HUES6 (cell line): ENCODE measurements around the gene TMEM237.
"Not testable (repeated sequence)": the region's sequence is repeated elsewhere in the genome, so short reads cannot be mapped to it uniquely, and the experiment has no call there.

ENCODE experiments used
- H3K27ac ChIP-seq: 2 replicates; pipeline ENCODE4 v1.7.0; 2013; ENCODE audit warnings: low read depth, mild to moderate bottlenecking, low read length, inconsistent platforms
- H3K27me3 ChIP-seq: 2 replicates; pipeline ENCODE4 v1.6.1; 2013; ENCODE audit warnings: low read length; ENCODE audit not compliant: control insufficient read depth, insufficient read depth
- H3K36me3 ChIP-seq: 2 replicates; pipeline ENCODE4 v1.6.1; 2013; ENCODE audit warnings: low read length; ENCODE audit not compliant: control insufficient read depth, insufficient read depth
- H3K4me1 ChIP-seq: 2 replicates; pipeline ENCODE4 v1.6.1; 2013; ENCODE audit warnings: low read length; ENCODE audit not compliant: control insufficient read depth, insufficient read depth
- H3K4me3 ChIP-seq: 2 replicates; pipeline ENCODE4 v1.5.1; 2013; ENCODE audit warnings: low read depth, low read length
- H3K9ac ChIP-seq: one replicate; pipeline ENCODE4 v1.6.1; 2013; ENCODE audit warnings: mild to moderate bottlenecking, low read length
- H3K9me3 ChIP-seq: 2 replicates; pipeline ENCODE4 v1.6.1; 2013; ENCODE audit warnings: low read depth, low read length; ENCODE audit not compliant: control insufficient read depth, insufficient read depth

The TMEM237 gene, protein sequence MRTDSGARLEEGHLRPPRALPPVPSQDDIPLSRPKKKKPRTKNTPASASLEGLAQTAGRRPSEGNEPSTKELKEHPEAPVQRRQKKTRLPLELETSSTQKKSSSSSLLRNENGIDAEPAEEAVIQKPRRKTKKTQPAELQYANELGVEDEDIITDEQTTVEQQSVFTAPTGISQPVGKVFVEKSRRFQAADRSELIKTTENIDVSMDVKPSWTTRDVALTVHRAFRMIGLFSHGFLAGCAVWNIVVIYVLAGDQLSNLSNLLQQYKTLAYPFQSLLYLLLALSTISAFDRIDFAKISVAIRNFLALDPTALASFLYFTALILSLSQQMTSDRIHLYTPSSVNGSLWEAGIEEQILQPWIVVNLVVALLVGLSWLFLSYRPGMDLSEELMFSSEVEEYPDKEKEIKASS

DNA sequence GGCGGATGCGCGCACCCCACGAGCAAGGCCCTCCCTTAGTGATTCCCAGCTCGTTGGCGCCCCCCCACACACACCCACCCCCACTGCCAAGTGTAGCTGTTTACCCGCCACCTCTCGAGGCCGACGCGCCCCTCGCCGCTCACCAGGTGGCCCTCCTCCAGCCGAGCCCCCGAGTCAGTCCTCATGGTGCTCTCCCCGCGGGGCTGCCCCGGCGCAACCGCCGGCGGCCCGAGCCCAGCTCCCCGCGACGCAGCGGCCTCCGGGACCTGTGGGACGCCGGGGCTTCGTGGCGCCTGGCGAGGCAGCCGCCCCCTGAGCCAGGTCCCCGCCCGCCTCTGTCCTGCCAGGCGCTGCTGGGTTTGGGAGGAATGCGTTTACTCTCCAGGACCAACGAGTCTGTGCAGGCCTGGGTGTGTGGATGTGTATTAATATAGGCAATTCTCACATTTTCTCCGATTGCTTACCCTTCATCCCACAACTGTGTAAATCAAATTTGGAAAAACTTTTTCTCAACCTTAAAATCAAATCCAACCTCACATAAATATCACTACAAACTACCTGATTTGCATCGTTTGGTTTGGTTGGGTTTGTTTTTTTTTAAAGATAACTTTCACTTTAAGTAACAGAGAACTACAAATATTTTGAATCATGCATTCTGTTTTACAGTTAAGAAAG, at the start of gene TMEM237:
Gene TMEM237 (minus strand): TSS at position 288 of the 675 bp plus-strand sequence. CDS start 103 bp downstream, at position 185.
- Histone ChIP-seq H3K36me3 (peaks cover 10% of the 10 kb centered on the region), H3K4me1 (peaks cover 7% of the 10 kb centered on the region), H3K27ac (peak within 1 kb of the TSS; percentile 71; the same call in 1 of the 2 replicates), H3K27me3 (no peaks in the 10 kb centered on the region), H3K9ac (peak within 1 kb of the TSS; percentile 92), H3K4me3 (peak within 1 kb of the TSS; percentile 93), H3K9me3 (no peaks in the 10 kb centered on the region)

GRCh38 chr2:201685156-201685555, 41.9 kb upstream of the TMEM237 start:
- Histone ChIP-seq H3K36me3 (no peaks in the 10 kb centered on the region), H3K4me3 (no peak overlapping the region), H3K27ac (no peak overlapping the region), H3K9ac (no peak overlapping the region), H3K27me3 (no peaks in the 10 kb centered on the region), H3K4me1 (no peaks in the 10 kb centered on the region), H3K9me3 (no peaks in the 10 kb centered on the region)

GRCh38 chr2:201680743-201681142, 37.4 kb upstream of the TMEM237 start:
- H3K4me1 ChIP-seq, result 0 out of 2 replicates have a peak, but pooled peaks cover 8% of the 10 kb centered on the region
- no peak overlapping the region for H3K27ac ChIP-seq
- H3K9me3 ChIP-seq, result no peaks in the 10 kb centered on the region
- no peaks in the 10 kb centered on the region for H3K27me3 ChIP-seq
- no peak overlapping the region for H3K9ac ChIP-seq
- no peak overlapping the region for H3K4me3 ChIP-seq
- no peaks in the 10 kb centered on the region for H3K36me3 ChIP-seq

- Histone ChIP-seq H3K4me3 (no peak overlapping the region), H3K9ac (no peak overlapping the region), H3K27me3 (no peaks in the 10 kb centered on the region), H3K36me3 (no peaks in the 10 kb centered on the region), H3K27ac (no peak overlapping the region), H3K9me3 (no peaks in the 10 kb centered on the region), H3K4me1 (peaks cover 14% of the 10 kb centered on the region; the same call in 1 of the 2 replicates)
These were observed 35.1 kb upstream of the TMEM237 start for GRCh38 chr2:201678401-201678800.

DNA sequence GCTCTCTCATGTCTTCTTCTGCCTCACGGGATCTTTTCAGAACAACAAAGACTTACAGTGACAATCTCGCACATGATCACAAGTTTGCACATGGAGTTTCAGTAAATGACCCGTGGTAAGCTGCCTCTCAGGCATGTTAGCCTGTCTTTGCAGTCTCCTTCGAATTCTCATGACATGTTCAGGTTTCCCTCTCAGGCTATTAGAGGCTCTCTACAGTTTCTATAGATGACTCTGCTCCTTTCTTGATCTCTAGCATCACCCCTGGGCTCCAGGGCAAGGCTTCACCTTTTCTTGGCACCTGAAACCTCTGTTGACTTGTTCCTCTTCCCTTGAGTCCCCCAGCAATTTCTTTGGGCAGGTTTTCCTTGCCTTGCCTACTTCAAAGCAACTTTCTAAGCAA, 32.2 kb upstream of the TMEM237 start:
- H3K27ac ChIP-seq, result no peak overlapping the region
- no peaks in the 10 kb centered on the region for H3K27me3 ChIP-seq
- H3K9me3 ChIP-seq, result no peaks in the 10 kb centered on the region
- H3K4me3 ChIP-seq, result no peak overlapping the region
- H3K36me3 ChIP-seq, result no peaks in the 10 kb centered on the region
- H3K4me1 ChIP-seq, result peaks cover 14% of the 10 kb centered on the region; the same call in 1 of the 2 replicates
- no peak overlapping the region for H3K9ac ChIP-seq

GRCh38 chr2:201674794-201675193, 31.5 kb upstream of the TMEM237 start:
- Histone ChIP-seq H3K27me3 (no peaks in the 10 kb centered on the region), H3K9ac (no peak overlapping the region), H3K4me3 (no peak overlapping the region), H3K36me3 (no peaks in the 10 kb centered on the region), H3K9me3 (no peaks in the 10 kb centered on the region), H3K27ac (no peak overlapping the region), H3K4me1 (peaks cover 14% of the 10 kb centered on the region; the same call in 1 of the 2 replicates)

DNA sequence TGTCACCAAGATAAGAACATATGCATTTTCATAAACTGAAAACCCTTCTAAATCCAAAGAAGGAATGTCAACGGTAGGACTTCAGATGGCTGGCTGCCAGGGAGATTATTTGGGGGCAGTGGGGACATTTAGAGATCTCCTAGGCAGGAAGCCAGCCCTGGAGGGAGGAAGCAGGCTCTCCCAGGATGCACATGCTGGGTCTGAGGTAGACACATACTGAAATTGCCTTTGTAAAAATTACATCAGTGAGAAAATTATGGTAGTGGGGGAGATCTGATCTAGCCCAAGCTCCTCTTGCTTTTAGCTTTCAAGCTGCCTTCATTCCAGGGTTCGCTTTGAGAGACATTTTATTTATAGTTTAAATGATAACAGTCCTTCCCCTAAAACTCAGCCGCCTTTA, 31.0 kb upstream of the TMEM237 start:
- no peak overlapping the region for H3K9ac ChIP-seq
- no peak overlapping the region for H3K27ac ChIP-seq
- no peak overlapping the region for H3K4me3 ChIP-seq
- H3K27me3 ChIP-seq, result no peaks in the 10 kb centered on the region
- no peaks in the 10 kb centered on the region for H3K9me3 ChIP-seq
- no peaks in the 10 kb centered on the region for H3K36me3 ChIP-seq
- peaks cover 14% of the 10 kb centered on the region; the same call in 1 of the 2 replicates for H3K4me1 ChIP-seq

DNA sequence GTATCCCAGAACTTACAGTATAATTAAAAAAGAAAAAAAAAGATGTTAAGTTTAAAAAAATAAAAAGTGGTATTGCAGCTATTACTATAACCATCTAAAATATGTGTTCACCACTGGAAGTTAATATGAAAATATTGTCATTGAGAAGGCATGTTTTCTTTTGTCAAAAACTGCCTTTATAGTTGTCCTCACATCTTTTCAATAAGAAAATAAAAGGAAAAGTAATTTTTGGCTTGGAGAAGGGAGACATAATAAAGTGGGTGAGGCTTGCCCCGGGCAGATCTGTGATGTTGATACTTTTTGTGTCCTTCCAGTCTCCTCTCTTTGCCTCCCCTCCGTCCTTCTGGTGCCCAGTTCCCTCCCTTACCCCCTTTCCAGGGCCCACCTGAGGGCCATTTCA, 30.2 kb upstream of the TMEM237 start:
- Histone ChIP-seq H3K36me3 (no peaks in the 10 kb centered on the region), H3K9ac (no peak overlapping the region), H3K27me3 (no peaks in the 10 kb centered on the region), H3K4me3 (no peak overlapping the region), H3K4me1 (peaks cover 11% of the 10 kb centered on the region; the same call in 1 of the 2 replicates), H3K9me3 (no peaks in the 10 kb centered on the region), H3K27ac (no peak overlapping the region)

DNA sequence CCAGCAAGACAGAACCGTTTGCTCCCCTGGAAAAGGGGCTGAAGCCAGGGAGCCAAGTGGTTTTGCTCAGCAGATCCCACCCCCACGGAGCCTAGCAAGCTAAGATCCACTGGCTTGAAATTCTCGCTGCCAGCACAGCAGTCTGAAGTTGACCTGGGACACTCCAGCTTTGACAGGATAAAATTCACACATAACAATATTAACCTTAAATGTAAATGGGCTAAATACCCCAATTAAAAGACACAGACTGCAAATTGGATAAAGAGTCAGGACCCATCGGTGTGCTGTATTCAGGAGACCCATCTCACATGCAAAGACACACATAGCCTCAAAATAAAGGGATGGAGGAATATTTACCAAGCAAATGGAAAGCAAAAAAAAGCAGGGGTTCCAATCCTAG, 27.9 kb upstream of the TMEM237 start:
- not testable (repeated sequence) for H3K27me3 ChIP-seq, H3K9me3 ChIP-seq, H3K27ac ChIP-seq, H3K4me3 ChIP-seq, H3K4me1 ChIP-seq, H3K9ac ChIP-seq, H3K36me3 ChIP-seq

- Histone ChIP-seq H3K4me1 (0 out of 2 replicates have a peak, but pooled peaks cover 3% of the 10 kb centered on the region), H3K27ac (no peak overlapping the region), H3K36me3 (no peaks in the 10 kb centered on the region), H3K4me3 (no peak overlapping the region), H3K27me3 (no peaks in the 10 kb centered on the region), H3K9me3 (no peaks in the 10 kb centered on the region), H3K9ac (no peak overlapping the region)
These were observed 26.6 kb upstream of the TMEM237 start for GRCh38 chr2:201669865-201670264.

DNA sequence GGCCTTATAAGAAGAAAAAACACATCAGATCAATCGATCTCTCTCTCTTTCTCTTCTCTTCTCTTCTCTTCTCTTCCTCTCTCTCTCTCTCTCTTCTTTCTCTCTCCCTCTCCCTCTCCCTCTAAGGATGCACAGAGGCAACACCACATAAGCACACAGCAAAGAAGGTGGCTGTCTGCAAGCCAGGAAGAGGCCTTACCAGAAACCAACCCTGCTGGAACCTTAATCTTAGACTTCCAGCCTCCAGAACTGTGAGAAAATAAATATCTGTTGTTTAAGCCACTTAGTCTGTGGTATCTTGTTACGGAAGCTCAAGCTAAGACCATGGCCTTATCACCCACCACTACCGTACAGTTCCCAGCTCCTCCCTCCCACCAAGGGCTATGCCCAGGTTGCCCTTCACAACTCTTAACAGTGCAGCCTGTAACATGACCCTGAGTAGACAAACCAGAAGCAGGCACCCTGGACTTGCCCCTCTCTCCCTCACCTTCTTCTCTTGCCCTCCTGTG, 25.2 kb upstream of the TMEM237 start:
- H3K27ac ChIP-seq, result no peak overlapping the region
- H3K4me1 ChIP-seq, result no peaks in the 10 kb centered on the region
- H3K4me3 ChIP-seq, result no peak overlapping the region
- H3K27me3 ChIP-seq, result no peaks in the 10 kb centered on the region
- H3K9me3 ChIP-seq, result no peaks in the 10 kb centered on the region
- no peak overlapping the region for H3K9ac ChIP-seq
- H3K36me3 ChIP-seq, result no peaks in the 10 kb centered on the region
